ENCODE data around the gene TARDBP. TPM values are rescaled to one million over a fixed set of nuclear protein-coding genes. Genes with fewer than 3 reads are reported as not detected.

TARDBP gene
- total and polyA plus RNA-seq, 2 donors (not counting 1 experiment from before 2014, with no cell fraction given): 85.2 to 222 TPM

- Mint-ChIP-seq H3K4me1 (no peaks in the 10 kb centered on the region), H3K27me3 (no peaks in the 10 kb centered on the region), H3K27ac (no peak overlapping the region), H3K9me3 (ENCODE audit: insufficient read depth) (no peaks in the 10 kb centered on the region), H3K4me3 (no peak overlapping the region)
- ATAC-seq (ENCODE audit: low read depth): no peak
- Histone ChIP-seq H3K9me3 (ENCODE audit: control extremely low read depth in 1 of 3, control insufficient read depth in 2 of 3, insufficient read depth in 1 of 3, low read length in 2 of 3) (no peaks in the 10 kb centered on the region), H4K20me1 (ENCODE audit: control insufficient read depth, insufficient read depth, low read length, poor library complexity, severe bottlenecking) (no peaks in the 10 kb centered on the region), H3K4me3 (ENCODE audit: control extremely low read depth in 1 of 5, extremely low read depth in 1 of 5, insufficient read depth in 1 of 5, low read depth in 2 of 5, low read length in 4 of 5) (no peak overlapping the region), H3K27ac (ENCODE audit: low read length in 2 of 2) (no peak overlapping the region), H3K4me1 (ENCODE audit: control insufficient read depth in 2 of 2, insufficient read depth in 2 of 2, low read length in 2 of 2) (no peaks in the 10 kb centered on the region), H3K9ac (ENCODE audit: low read length) (no peak overlapping the region), H3K27me3 (replicated peaks in 1 of 4; ENCODE audit: control extremely low read depth in 1 of 4, control insufficient read depth in 3 of 4, insufficient read depth in 4 of 4, low read length in 3 of 4) (no peaks in the 10 kb centered on the region), H3K36me3 (replicated peaks in 1 of 2; ENCODE audit: control extremely low read depth in 1 of 2, control insufficient read depth in 1 of 2, extremely low read depth in 1 of 2, insufficient read depth in 2 of 2, low read length in 1 of 2) (no peaks in the 10 kb centered on the region), H2AFZ (ENCODE audit: insufficient read depth, low read depth, low read length, poor library complexity, severe bottlenecking) (no peak overlapping the region), H3K4me2 (replicated peaks; ENCODE audit: low read depth, low read length, poor library complexity, severe bottlenecking) (no peak overlapping the region), H3K79me2 (ENCODE audit: control insufficient read depth, insufficient read depth, low read length) (no peaks in the 10 kb centered on the region)
- POLR2A ChIA-PET: no interaction called here
- no peak for DNase-seq
- WGBS (ENCODE audit: insufficient coverage): 78% methylated on average over 30 of the region's 32 CpGs
- CTCF ChIA-PET: interaction anchor here (1.0 to 2.2 kb wide), 2 partner anchors 8 to 294 kb away, joined by 3 to 12 read pairs; no protein-coding TSS in a partner anchor
- no peak for TF ChIP-seq CTCF (IDR thresholded peaks at IDR 0.05)
- no peak for TF ChIP-seq EZH2 (IDR thresholded peaks at IDR 0.05; ENCODE audit: borderline replicate concordance, insufficient read depth, low read depth, low read length, poor library complexity, severe bottlenecking)
- intact Hi-C loops (cut with micrococcal nuclease): no loop called here
Measured at GRCh38 chr1:11045428-11046269, 33.2 kb downstream of the TARDBP start.

GRCh38 chr1:11046270-11046566 lies 33.8 kb downstream of the TARDBP start:
- no peaks in the 10 kb centered on the region for H4K20me1 ChIP-seq (ENCODE audit: control insufficient read depth, insufficient read depth, low read length, poor library complexity, severe bottlenecking)
- no peak overlapping the region for H2AFZ ChIP-seq (ENCODE audit: insufficient read depth, low read depth, low read length, poor library complexity, severe bottlenecking)
- Mint-ChIP-seq H3K27ac (no peak overlapping the region), H3K9me3 (ENCODE audit: insufficient read depth) (no peaks in the 10 kb centered on the region), H3K4me3 (no peak overlapping the region), H3K4me1 (no peaks in the 10 kb centered on the region), H3K27me3 (no peaks in the 10 kb centered on the region)
- H3K79me2 ChIP-seq (ENCODE audit: control insufficient read depth, insufficient read depth, low read length): no peaks in the 10 kb centered on the region
- no peak for DNase-seq
- CTCF ChIA-PET: interaction anchor here (2.2 kb wide), 1 partner anchor 9 kb away, joined by 12 read pairs; no protein-coding TSS in a partner anchor
- H3K36me3 ChIP-seq (replicated peaks in 1 of 2; ENCODE audit: control extremely low read depth in 1 of 2, control insufficient read depth in 1 of 2, extremely low read depth in 1 of 2, insufficient read depth in 2 of 2, low read length in 1 of 2): no peaks in the 10 kb centered on the region
- H3K4me3 ChIP-seq (ENCODE audit: control extremely low read depth in 1 of 5, extremely low read depth in 1 of 5, insufficient read depth in 1 of 5, low read depth in 2 of 5, low read length in 4 of 5): no peak overlapping the region
- TF ChIP-seq EZH2 (IDR thresholded peaks at IDR 0.05; ENCODE audit: borderline replicate concordance, insufficient read depth, low read depth, low read length, poor library complexity, severe bottlenecking): no peak
- no peak for TF ChIP-seq CTCF (IDR thresholded peaks at IDR 0.05)
- ATAC-seq (ENCODE audit: low read depth): no peak
- no peak overlapping the region for H3K4me2 ChIP-seq (replicated peaks; ENCODE audit: low read depth, low read length, poor library complexity, severe bottlenecking)
- no peaks in the 10 kb centered on the region for H3K27me3 ChIP-seq (replicated peaks in 1 of 4; ENCODE audit: control extremely low read depth in 1 of 4, control insufficient read depth in 3 of 4, insufficient read depth in 4 of 4, low read length in 3 of 4)
- intact Hi-C loops (cut with micrococcal nuclease): no loop called here
- 98% methylated on average over 8 of the region's 8 CpGs for WGBS (ENCODE audit: insufficient coverage)
- no peaks in the 10 kb centered on the region for H3K9me3 ChIP-seq (ENCODE audit: control extremely low read depth in 1 of 3, control insufficient read depth in 2 of 3, insufficient read depth in 1 of 3, low read length in 2 of 3)
- POLR2A ChIA-PET: no interaction called here
- H3K9ac ChIP-seq (ENCODE audit: low read length): no peak overlapping the region
- H3K4me1 ChIP-seq (ENCODE audit: control insufficient read depth in 2 of 2, insufficient read depth in 2 of 2, low read length in 2 of 2): no peaks in the 10 kb centered on the region
- no peak overlapping the region for H3K27ac ChIP-seq (ENCODE audit: low read length in 2 of 2)
